ENCODE measurements around the gene MCRIP1. TPM values are rescaled to one million over a fixed set of nuclear protein-coding genes. Genes with fewer than 3 reads are reported as not detected.

Gene MCRIP1, protein sequence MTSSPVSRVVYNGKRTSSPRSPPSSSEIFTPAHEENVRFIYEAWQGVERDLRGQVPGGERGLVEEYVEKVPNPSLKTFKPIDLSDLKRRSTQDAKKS
- total RNA-seq (100 to 1,000 TPM in 5 of 9 donors, 10 to 100 TPM in 4; 74.8 to 134 (median 102) TPM), polyA plus RNA-seq (100 to 1,000 TPM; 159 to 266 TPM)
- long read RNA-seq, donor 1, transcript MCRIP1-207 (4 exons, 2,775 nt): minor isoform, 11 of 101 reads
- long read RNA-seq, donor 1, transcript MCRIP1-201 (5 exons, 1,209 nt): major isoform, 58 of 101 reads
- long read RNA-seq, donor 1, transcript MCRIP1-203 (6 exons, 925 nt): minor isoform, 16 of 101 reads
- long read RNA-seq, donor 1, partial matches to known transcripts: 0 of 101 reads
- long read RNA-seq, donor 1, other reads (novel, unspliced or antisense): 11 of 101 reads
- long read RNA-seq, donor 2, transcript MCRIP1-207 (4 exons, 2,775 nt): minor isoform, 18 of 219 reads
- long read RNA-seq, donor 2, transcript MCRIP1-212 (5 exons, 2,979 nt): minor isoform, 6 of 219 reads
- long read RNA-seq, donor 2, transcript MCRIP1-201 (5 exons, 1,209 nt): major isoform, 145 of 219 reads
- long read RNA-seq, donor 2, transcript MCRIP1-203 (6 exons, 925 nt): minor isoform, 30 of 219 reads
- long read RNA-seq, donor 2, partial matches to known transcripts: 7 of 219 reads
- long read RNA-seq, donor 2, other reads (novel, unspliced or antisense): 5 of 219 reads
- long read RNA-seq, donor 3, transcript MCRIP1-203 (6 exons, 925 nt): minor isoform, 8 of 85 reads
- long read RNA-seq, donor 3, transcript MCRIP1-207 (4 exons, 2,775 nt): minor isoform, 5 of 85 reads
- long read RNA-seq, donor 3, transcript MCRIP1-201 (5 exons, 1,209 nt): major isoform, 48 of 85 reads
- long read RNA-seq, donor 3, partial matches to known transcripts: 5 of 85 reads
- long read RNA-seq, donor 3, other reads (novel, unspliced or antisense): 15 of 85 reads

DNA sequence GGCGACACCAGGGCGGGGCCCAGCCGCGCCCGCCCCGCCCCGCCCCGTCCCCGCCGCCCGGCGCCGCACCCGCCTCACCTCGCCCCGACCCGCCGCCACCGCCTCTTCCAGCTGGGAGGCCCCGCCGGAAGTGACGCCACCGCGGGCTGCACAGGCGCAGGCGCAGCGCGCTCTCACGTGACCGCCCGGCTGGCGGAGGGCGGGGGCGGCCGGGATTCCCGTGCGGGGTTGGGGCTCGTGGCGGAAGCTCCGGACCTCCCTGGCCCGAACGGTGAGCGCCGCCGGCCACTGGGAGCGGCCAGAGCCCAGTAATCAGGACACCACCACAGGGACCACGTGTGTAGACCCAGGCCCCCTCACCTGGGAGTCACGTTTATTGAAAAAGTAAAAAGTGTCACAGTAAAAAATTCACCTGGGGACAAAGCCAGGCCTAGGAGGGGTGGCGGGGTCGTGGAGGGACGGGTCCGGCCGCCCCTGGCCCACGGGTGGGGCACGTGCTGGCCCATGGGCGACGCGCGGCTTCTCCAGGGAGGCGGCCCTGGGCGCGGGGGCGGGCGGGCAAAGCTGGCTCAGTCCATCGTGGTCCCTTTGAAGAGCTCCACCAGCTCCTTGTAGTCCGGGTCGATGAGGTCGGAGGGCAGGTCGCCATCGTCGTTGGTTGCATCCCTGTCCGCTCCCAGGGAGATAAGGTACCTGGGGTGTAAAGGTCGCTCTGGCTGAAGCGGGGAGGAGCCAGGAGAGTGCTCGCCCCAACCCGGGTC is at the start of gene MCRIP1:
Gene MCRIP1 (minus strand): TSS at position 132 of the 761 bp plus-strand sequence. CDS start 8,785 bp downstream, outside the sequence.
- Histone ChIP-seq H3K9me3 (no peaks in the 10 kb centered on the region), H3K36me3 (no peaks in the 10 kb centered on the region), H3K4me3 (peak within 1 kb of the TSS; percentile 73 to 98 (median 90)), H3K4me1 (peaks cover 0 to 39% (median 23%) of the 10 kb centered on the region in 12 donors), H3K27ac (peak within 1 kb of the TSS; percentile 20 to 99 (median 96)), H3K27me3 (no peaks in the 10 kb centered on the region)
- intact Hi-C loops (cut with DNase I): loop anchor here in 1 of 10 donors (1.0 kb wide), 1 partner anchor 27 kb away; the partner anchor contains the start of gene P4HB
- TF ChIP-seq CTCF (IDR thresholded peaks at IDR 0.05): no peak
- peak; percentile 35 to 91 for TF ChIP-seq POLR2A (IDR thresholded peaks at IDR 0.05)
- peak; percentile 85 to 92 (median 90) for ATAC-seq
- DNase-seq: peak; percentile 96 to 98 (median 97)
- WGBS, 4 donors: 2 to 7% (median 4%) methylated on average over 24 to 76 of the region's 76 CpGs

DNA sequence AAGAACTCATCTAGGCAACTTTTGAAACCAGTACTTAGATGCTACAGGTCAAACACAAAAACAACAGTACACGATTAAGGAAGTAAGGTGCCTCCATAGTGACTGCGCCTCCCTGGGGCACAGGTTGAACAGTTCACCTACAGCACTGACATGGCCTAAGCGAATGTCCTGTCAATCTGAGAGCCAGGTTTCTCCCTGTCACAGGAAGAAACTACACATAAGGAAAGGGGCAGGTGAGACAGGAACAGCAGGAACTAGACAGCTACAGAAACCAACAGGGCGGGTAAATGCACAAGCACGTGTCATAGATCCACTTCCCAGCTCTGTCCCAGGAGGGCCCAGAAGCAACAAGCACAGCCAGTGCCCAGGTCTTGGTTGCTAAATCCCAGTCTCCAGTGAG is 46.0 kb upstream of the MCRIP1 start:
- Histone ChIP-seq H3K27ac (no peak overlapping the region), H3K27me3 (no peaks in the 10 kb centered on the region), H3K9me3 (no peaks in the 10 kb centered on the region), H3K4me1 (no peaks in the 10 kb centered on the region), H3K36me3 (peaks cover 0 to 60% (median 34%) of the 10 kb centered on the region in 9 donors), H3K4me3 (no peak overlapping the region)
- intact Hi-C loops (cut with DNase I): no loop called here
- DNase-seq (no peak), ATAC-seq (no peak)
- TF ChIP-seq POLR2A (IDR thresholded peaks at IDR 0.05): no peak
- TF ChIP-seq CTCF (IDR thresholded peaks at IDR 0.05): no peak
- WGBS, 4 donors: 91 to 94% (median 93%) methylated on average over 5 of the region's 5 CpGs

GRCh38 chr17:81878294-81878693 is 45.2 kb upstream of the MCRIP1 start:
- DNase-seq (no peak), ATAC-seq (no peak)
- no peaks in the 10 kb centered on the region for H3K9me3 ChIP-seq
- 93 to 96% (median 95%) methylated on average over 3 of the region's 3 CpGs for WGBS, 4 donors
- TF ChIP-seq POLR2A (IDR thresholded peaks at IDR 0.05) (no peak), CTCF (IDR thresholded peaks at IDR 0.05) (no peak)
- intact Hi-C loops (cut with DNase I): no loop called here
- H3K4me3 ChIP-seq: no peak overlapping the region
- peaks cover 0 to 54% (median 31%) of the 10 kb centered on the region in 9 donors for H3K36me3 ChIP-seq
- no peaks in the 10 kb centered on the region for H3K27me3 ChIP-seq
- no peak overlapping the region for H3K27ac ChIP-seq
- no peaks in the 10 kb centered on the region for H3K4me1 ChIP-seq

Data from heart left ventricle (tissue), 16 donors.